HEK293 (cell line): ENCODE data around the gene STRN3.

Source experiments
- CTCF ChIP-seq: fragments of 450-650 bp; formaldehyde crosslinking; IDR thresholded peaks from 2 replicates; pipeline ENCODE4 v1.5.1; 2016; ENCODE audit warnings: missing biosample characterization, missing genetic modification characterization
- GLI2 ChIP-seq: fragments of 450-650 bp; formaldehyde crosslinking; IDR thresholded peaks from 2 replicates; pipeline ENCODE4; 2017; ENCODE audit warnings: missing biosample characterization, missing genetic modification characterization, low read depth, borderline replicate concordance
- MZF1 ChIP-seq: fragments of 450-650 bp; formaldehyde crosslinking; IDR thresholded peaks from 2 replicates; pipeline ENCODE4 v1.5.1; 2017; ENCODE audit warnings: missing biosample characterization, missing genetic modification characterization, borderline replicate concordance
- SETDB1 ChIP-seq: IDR thresholded peaks from one replicate; pipeline ENCODE4 v1.6.1; 2017; ENCODE audit warnings: mild to moderate bottlenecking, low read length, moderate library complexity, mixed read lengths; ENCODE audit not compliant: insufficient read length
- TCF7L2 ChIP-seq: IDR thresholded peaks from 2 replicates; pipeline ENCODE4 v1.6.1; 2011; ENCODE audit warnings: low read depth, mild to moderate bottlenecking, inconsistent platforms, low read length, moderate library complexity, borderline replicate concordance
- WT1 ChIP-seq: fragments of 450-650 bp; formaldehyde crosslinking; IDR thresholded peaks from 2 replicates; pipeline ENCODE4 v1.5.1; 2016; ENCODE audit warnings: missing biosample characterization, missing genetic modification characterization
- ZBTB1 ChIP-seq: fragments of 450-650 bp; formaldehyde crosslinking; IDR thresholded peaks from 2 replicates; pipeline ENCODE4 v1.5.1; 2016; ENCODE audit warnings: missing biosample characterization, missing genetic modification characterization
- ZNF184 ChIP-seq: fragments of 450-650 bp; IDR thresholded peaks from 2 replicates; pipeline ENCODE4 v1.5.1; 2018; ENCODE audit warnings: missing biosample characterization, mild to moderate bottlenecking, missing genetic modification characterization
- ZNF274 ChIP-seq, 2 experiments: fragments of 200-500 bp in 1 of 2; fragments of 450-650 bp in 1 of 2; sonication (Bioruptor generic) in 1 of 2; formaldehyde crosslinking in 1 of 2; IDR thresholded peaks; 2 replicates each; pipeline versions ENCODE4 v1.5.1 to v1.6.1; 2014 to 2016; ENCODE audit warnings: borderline replicate concordance in 1 of 2, inconsistent platforms in 1 of 2, low read length in 1 of 2, missing biosample characterization in 1 of 2, missing genetic modification characterization in 1 of 2
- ZNF350 ChIP-seq: fragments of 450-650 bp; formaldehyde crosslinking; IDR thresholded peaks from 2 replicates; pipeline ENCODE4 v1.5.0; 2017; ENCODE audit warnings: missing biosample characterization, mild to moderate bottlenecking, missing genetic modification characterization
- ZNF692 ChIP-seq: fragments of 450-650 bp; formaldehyde crosslinking; IDR thresholded peaks from 2 replicates; pipeline ENCODE4 v1.5.1; 2016; ENCODE audit warnings: missing biosample characterization, missing genetic modification characterization
- ZNF707 ChIP-seq: fragments of 450-650 bp; formaldehyde crosslinking; IDR thresholded peaks from 2 replicates; pipeline ENCODE4 v1.5.1; 2016; ENCODE audit warnings: missing biosample characterization, missing genetic modification characterization
- TF ChIP-seq, protein P1 (sequence below): fragments of 450-650 bp; formaldehyde crosslinking; IDR thresholded peaks from 2 replicates; pipeline ENCODE4 v1.5.1; 2016; ENCODE audit warnings: missing biosample characterization, missing genetic modification characterization
- TF ChIP-seq, protein P2 (sequence below): fragments of 450-650 bp; formaldehyde crosslinking; IDR thresholded peaks from 2 replicates; pipeline ENCODE4 v1.5.1; 2016; ENCODE audit warnings: missing biosample characterization, missing genetic modification characterization

GRCh38 chr14:30928462-30928861 lies 97.7 kb downstream of the STRN3 start:
- TF ChIP-seq CTCF (tag by site-specific recombination), result no peak
- TF ChIP-seq GLI2 (tag by site-specific recombination), result no peak
- no peak for TF ChIP-seq ZNF692 (tag by site-specific recombination)
- TF ChIP-seq ZNF274 (IDR thresholded peaks at IDR 0.05; ENCODE audit: low read length), result no peak
- no peak for TF ChIP-seq ZNF274 (tag by site-specific recombination; IDR thresholded peaks at IDR 0.05; ENCODE audit: borderline replicate concordance)
- no peak for TF ChIP-seq ZNF184
- no peak for TF ChIP-seq SETDB1
- TF ChIP-seq, protein P1, sequence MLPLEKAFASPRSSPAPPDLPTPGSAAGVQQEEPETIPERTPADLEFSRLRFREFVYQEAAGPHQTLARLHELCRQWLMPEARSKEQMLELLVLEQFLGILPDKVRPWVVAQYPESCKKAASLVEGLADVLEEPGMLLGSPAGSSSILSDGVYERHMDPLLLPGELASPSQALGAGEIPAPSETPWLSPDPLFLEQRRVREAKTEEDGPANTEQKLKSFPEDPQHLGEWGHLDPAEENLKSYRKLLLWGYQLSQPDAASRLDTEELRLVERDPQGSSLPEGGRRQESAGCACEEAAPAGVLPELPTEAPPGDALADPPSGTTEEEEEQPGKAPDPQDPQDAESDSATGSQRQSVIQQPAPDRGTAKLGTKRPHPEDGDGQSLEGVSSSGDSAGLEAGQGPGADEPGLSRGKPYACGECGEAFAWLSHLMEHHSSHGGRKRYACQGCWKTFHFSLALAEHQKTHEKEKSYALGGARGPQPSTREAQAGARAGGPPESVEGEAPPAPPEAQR (tag by site-specific recombination), result no peak
- TF ChIP-seq ZBTB1 (tag by site-specific recombination), result no peak
- TF ChIP-seq, protein P2, sequence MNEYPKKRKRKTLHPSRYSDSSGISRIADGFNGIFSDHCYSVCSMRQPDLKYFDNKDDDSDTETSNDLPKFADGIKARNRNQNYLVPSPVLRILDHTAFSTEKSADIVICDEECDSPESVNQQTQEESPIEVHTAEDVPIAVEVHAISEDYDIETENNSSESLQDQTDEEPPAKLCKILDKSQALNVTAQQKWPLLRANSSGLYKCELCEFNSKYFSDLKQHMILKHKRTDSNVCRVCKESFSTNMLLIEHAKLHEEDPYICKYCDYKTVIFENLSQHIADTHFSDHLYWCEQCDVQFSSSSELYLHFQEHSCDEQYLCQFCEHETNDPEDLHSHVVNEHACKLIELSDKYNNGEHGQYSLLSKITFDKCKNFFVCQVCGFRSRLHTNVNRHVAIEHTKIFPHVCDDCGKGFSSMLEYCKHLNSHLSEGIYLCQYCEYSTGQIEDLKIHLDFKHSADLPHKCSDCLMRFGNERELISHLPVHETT (tag by site-specific recombination), result no peak
- no peak for TF ChIP-seq TCF7L2
- no peak for TF ChIP-seq WT1 (tag by site-specific recombination)
- TF ChIP-seq ZNF350 (tag by site-specific recombination), result no peak
- no peak for TF ChIP-seq MZF1 (tag by site-specific recombination)
- no peak for TF ChIP-seq ZNF707
